Lower lobe of right lung (tissue), 2 donors: ENCODE results near the gene FMNL2. TPM values are rescaled to one million over a fixed set of nuclear protein-coding genes. Genes with fewer than 3 reads are reported as not detected.
A peak's percentile ranks its signal among the peaks of the same experiment; 100 is the strongest.

Experiments used
- ATAC-seq, 2 donors: fragments of 200-7000 bp; cut with Tn5 transposase; one replicate each; pipeline ENCODE4 v1.9.1; 2020 to 2022; ENCODE audit warnings: mild to moderate bottlenecking in 2 of 2, moderate library complexity in 2 of 2
- DNase-seq: peaks from one replicate; pipeline ENCODE4 v3.0.0-alpha.2; 2020
- H3K27ac ChIP-seq: fragments of 200-600 bp; one replicate; pipeline ENCODE4 v1.8.0; 2022
- H3K27me3 ChIP-seq: fragments of 200-600 bp; one replicate; pipeline ENCODE4 v1.8.0; 2022; ENCODE audit warnings: low read depth
- H3K36me3 ChIP-seq: fragments of 200-600 bp; one replicate; pipeline ENCODE4 v1.8.0; 2022; ENCODE audit warnings: mild to moderate bottlenecking
- H3K4me1 ChIP-seq: fragments of 200-600 bp; one replicate; pipeline ENCODE4 v1.8.0; 2022
- H3K4me3 ChIP-seq: fragments of 200-600 bp; one replicate; pipeline ENCODE4 v1.8.0; 2022; ENCODE audit warnings: mild to moderate bottlenecking
- H3K9me3 ChIP-seq: fragments of 200-600 bp; one replicate; pipeline ENCODE4 v1.8.0; 2022
- intact Hi-C: fragments of 100-400 bp; cut with DNase I; formaldehyde crosslinking; loops from one replicate; pipeline ENCODE4 v1.11.0; 2022
- total RNA-seq: library from RNA; stranded (reverse); fragmentation: NEBNext Ultra II Directional; extraction: Animal tissue kit (Norgen Biotek cat#: 25700); gene quantifications from one replicate; pipeline ENCODE4 v1.2.1, GENCODE V29; 2021
- TF ChIP-seq, protein P1 (sequence below): fragments of 200-600 bp; IDR thresholded peaks from one replicate; pipeline ENCODE4 v1.8.0; 2022; ENCODE audit warnings: antibody characterized with exemption, mild to moderate bottlenecking
- donor health status: DM: no; HTN: yes; CAD: no; lungs with severe emphysema.

FMNL2 gene
- total RNA-seq, 1 donor from 2014 or later: 77.9 TPM

DNA sequence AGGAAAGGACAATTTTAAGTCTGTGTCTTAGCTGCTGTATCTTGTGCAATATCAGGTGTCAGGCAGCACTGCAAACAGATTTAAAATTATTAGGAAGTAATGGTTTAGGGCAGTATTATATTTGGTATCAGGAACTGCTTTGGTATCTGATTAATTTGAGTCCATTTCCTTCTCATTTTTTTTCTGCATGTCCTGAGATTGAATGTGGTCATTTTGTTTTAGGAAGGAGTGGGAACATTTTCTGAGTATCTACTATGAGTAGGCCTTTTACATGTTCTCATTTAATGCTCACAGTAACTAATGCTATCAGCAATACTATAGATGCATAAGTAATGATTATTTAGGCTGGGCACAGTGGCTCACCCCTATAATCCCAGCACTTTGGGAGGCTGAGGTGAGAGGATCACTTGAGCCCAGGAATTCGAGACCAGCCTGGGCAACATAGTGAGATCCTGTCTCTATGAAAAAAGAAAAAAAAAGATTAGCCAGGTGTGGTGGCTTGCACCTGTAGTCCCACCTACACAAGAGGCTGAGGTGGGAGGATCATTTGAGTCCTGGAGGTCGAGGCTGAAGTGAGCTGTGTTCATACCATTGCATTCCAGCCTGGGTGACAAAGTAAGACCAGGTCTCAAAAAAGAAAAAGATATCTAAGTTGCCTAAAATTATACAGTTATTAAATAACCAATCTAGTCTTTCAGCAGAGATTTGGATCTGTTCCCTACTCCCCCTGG lies 4.7 kb downstream of the FMNL2 start:
- peaks cover 11% of the 10 kb centered on the region for H3K36me3 ChIP-seq
- no peak for ATAC-seq
- no peaks in the 10 kb centered on the region for H3K9me3 ChIP-seq
- TF ChIP-seq, protein P1, sequence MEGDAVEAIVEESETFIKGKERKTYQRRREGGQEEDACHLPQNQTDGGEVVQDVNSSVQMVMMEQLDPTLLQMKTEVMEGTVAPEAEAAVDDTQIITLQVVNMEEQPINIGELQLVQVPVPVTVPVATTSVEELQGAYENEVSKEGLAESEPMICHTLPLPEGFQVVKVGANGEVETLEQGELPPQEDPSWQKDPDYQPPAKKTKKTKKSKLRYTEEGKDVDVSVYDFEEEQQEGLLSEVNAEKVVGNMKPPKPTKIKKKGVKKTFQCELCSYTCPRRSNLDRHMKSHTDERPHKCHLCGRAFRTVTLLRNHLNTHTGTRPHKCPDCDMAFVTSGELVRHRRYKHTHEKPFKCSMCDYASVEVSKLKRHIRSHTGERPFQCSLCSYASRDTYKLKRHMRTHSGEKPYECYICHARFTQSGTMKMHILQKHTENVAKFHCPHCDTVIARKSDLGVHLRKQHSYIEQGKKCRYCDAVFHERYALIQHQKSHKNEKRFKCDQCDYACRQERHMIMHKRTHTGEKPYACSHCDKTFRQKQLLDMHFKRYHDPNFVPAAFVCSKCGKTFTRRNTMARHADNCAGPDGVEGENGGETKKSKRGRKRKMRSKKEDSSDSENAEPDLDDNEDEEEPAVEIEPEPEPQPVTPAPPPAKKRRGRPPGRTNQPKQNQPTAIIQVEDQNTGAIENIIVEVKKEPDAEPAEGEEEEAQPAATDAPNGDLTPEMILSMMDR: no peak
- no peaks in the 10 kb centered on the region for H3K27me3 ChIP-seq
- no peak overlapping the region for H3K4me3 ChIP-seq
- no peak overlapping the region for H3K27ac ChIP-seq
- peaks cover 31% of the 10 kb centered on the region for H3K4me1 ChIP-seq
- intact Hi-C loops: no loop called here
- DNase-seq: no peak

GRCh38 chr2:152342259-152343046 lies 7.5 kb downstream of the FMNL2 start:
- TF ChIP-seq, protein P1: no peak
- H3K27ac ChIP-seq: no peak overlapping the region
- no peak overlapping the region for H3K4me3 ChIP-seq
- intact Hi-C loops: no loop called here
- no peaks in the 10 kb centered on the region for H3K9me3 ChIP-seq
- peaks cover 11% of the 10 kb centered on the region for H3K36me3 ChIP-seq
- ATAC-seq (no peak), DNase-seq (no peak)
- H3K27me3 ChIP-seq: no peaks in the 10 kb centered on the region
- peaks cover 29% of the 10 kb centered on the region for H3K4me1 ChIP-seq

- no peaks in the 10 kb centered on the region for H3K27me3 ChIP-seq
- DNase-seq (no peak), ATAC-seq (no peak)
- no peak overlapping the region for H3K27ac ChIP-seq
- H3K4me3 ChIP-seq: no peak overlapping the region
- TF ChIP-seq, protein P1: no peak
- no peaks in the 10 kb centered on the region for H3K9me3 ChIP-seq
- peaks cover 11% of the 10 kb centered on the region for H3K36me3 ChIP-seq
- H3K4me1 ChIP-seq: peaks cover 26% of the 10 kb centered on the region
- intact Hi-C loops: no loop called here
Observed at GRCh38 chr2:152343426-152343825, 8.5 kb downstream of the FMNL2 start.

- peaks cover 22% of the 10 kb centered on the region for H3K4me1 ChIP-seq
- peaks cover 11% of the 10 kb centered on the region for H3K36me3 ChIP-seq
- intact Hi-C loops: no loop called here
- no peak for DNase-seq
- no peak overlapping the region for H3K4me3 ChIP-seq
- no peaks in the 10 kb centered on the region for H3K9me3 ChIP-seq
- H3K27me3 ChIP-seq: no peaks in the 10 kb centered on the region
- no peak overlapping the region for H3K27ac ChIP-seq
- no peak for ATAC-seq
- TF ChIP-seq, protein P1: no peak
Observed at GRCh38 chr2:152344579-152345195, 9.7 kb downstream of the FMNL2 start.

DNA sequence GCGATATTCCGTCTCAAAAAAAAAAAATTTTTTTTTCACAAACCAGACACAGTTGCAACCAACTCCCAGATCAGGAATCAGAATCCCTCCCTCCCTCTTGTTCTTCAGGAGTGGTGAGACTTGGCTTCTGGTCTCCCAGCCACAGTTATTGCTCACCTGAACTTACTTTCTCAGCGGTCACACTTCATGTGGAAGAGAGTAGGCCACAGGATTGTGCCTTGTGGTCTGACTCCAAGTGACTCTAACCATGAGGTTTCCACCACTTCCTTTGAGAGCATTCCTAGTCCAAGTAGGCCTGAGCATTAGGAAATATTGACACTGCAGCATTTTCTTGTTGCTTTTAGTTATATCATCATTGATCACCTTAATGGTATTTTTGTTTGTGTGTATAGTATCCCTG lies 12.1 kb downstream of the FMNL2 start:
- Histone ChIP-seq H3K27me3 (no peaks in the 10 kb centered on the region), H3K4me1 (peaks cover 7% of the 10 kb centered on the region), H3K4me3 (no peak overlapping the region), H3K27ac (no peak overlapping the region), H3K9me3 (no peaks in the 10 kb centered on the region), H3K36me3 (peaks cover 11% of the 10 kb centered on the region)
- TF ChIP-seq, protein P1: no peak
- intact Hi-C loops: no loop called here
- DNase-seq: no peak
- peak; percentile 66 to 85 for ATAC-seq
